ENCODE measurements around the gene CCDC117.
"Not testable (repeated sequence)": the region's sequence is repeated elsewhere in the genome, so short reads cannot be mapped to it uniquely, and the experiment has no call there.

The CCDC117 gene

GRCh38 chr22:28801845-28802594 is 29.5 kb downstream of the CCDC117 start:
- no peak for DNase-seq (ENCODE audit: low spot score)

DNA sequence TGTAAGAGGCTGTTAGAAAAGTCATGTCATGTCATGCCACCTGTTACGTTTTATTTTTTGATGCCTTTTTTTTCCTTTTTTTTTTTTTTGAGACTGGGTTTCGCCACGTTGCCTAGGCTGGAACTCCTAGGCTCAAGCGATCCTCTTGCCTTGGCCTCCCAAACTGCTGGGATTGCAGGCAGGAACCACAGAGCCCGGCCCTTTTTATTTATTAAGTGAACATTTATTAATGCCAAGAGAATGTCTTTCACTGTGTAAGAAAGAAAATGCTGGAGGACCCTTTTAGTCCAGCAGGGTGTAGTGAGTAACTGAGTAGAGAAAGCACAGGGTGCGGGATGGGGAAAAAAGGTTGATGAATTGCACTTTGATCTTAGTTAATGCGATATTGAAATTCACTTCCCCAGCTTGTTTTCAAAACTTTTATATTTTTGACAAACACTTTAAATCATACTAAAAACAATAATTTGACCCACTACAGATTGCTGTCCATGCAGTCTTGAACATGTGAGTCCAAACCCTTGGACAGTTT is 30.2 kb downstream of the CCDC117 start:
- DNase-seq (ENCODE audit: low spot score) = no peak

DNA sequence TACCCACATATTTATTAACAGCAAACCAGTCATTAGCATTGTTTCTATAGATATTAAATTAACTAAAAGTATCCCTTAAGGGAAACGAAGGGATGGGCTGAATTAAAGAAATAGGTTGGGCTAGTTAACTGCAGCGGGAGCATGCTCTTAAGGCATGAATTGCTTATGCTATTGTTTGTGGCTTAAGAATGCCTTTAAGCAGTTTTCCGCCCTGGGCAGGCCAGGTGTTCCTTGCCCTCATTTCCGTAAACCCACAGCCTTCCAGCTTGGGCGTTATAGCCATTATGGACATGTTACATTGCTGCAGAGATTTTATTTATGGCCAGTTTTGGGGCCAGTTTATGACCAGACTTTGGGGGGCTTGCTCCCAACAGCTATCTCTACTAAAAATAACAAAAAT is 32.9 kb downstream of the CCDC117 start:
- DNase-seq (ENCODE audit: low spot score) = not testable (repeated sequence)

- DNase-seq (ENCODE audit: low spot score) = no peak
These were observed 36.3 kb downstream of the CCDC117 start for GRCh38 chr22:28808716-28809355.

DNA sequence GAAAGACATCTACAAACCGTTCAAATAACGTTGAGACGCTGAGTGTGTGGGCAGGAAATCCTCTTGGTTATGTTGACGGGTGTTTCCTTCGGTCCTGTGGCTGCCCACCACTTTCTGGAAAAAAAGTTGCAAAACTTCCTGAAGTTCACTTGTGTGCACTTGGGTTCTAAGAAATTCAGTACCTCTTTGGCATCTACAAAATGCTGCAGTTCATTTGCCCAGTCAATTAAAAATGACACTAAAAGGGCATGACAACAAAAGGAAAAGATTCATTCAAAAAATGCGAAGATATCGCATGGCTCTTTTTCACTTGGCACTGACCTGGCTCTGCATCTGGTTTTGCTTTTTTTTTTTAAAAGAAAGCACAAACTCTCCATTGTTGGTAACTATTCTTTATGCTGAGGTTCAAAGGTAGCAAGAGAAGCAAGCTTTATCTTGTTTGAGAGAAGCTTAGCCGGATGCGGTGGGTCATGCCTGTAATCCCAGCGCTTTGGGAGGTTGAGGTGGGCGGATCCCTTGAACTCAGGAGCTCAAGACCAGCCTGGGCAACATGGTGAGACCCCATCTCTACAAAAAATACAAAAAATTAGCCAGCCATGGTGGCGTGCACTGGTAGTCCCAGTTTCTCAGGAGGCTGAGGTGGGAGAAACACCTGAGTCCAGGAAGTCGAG is 38.5 kb downstream of the CCDC117 start:
- no peak for DNase-seq (ENCODE audit: low spot score)

DNA sequence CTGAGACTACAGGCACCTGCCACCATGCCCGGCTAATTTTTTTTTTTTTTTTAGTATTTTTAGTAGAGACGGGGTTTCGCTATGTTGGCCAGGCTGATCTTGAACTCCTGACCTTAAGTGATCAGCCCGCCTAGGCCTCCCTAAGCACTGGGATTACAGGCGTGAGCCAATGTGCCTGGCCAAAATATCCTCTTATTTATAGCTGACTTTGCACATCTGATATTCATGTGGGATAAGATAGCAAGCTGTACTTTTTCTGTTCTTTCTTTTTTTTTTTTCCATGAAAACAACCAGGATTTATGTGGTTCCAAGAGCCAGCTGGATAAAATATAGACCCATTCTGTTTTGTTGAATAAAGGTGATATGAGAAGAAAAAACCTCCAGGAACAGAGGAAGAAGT is 40.0 kb downstream of the CCDC117 start:
- no peak for DNase-seq (ENCODE audit: low spot score)

- DNase-seq (ENCODE audit: low spot score) = no peak
These were observed 41.5 kb downstream of the CCDC117 start for GRCh38 chr22:28813772-28814518.

DNA sequence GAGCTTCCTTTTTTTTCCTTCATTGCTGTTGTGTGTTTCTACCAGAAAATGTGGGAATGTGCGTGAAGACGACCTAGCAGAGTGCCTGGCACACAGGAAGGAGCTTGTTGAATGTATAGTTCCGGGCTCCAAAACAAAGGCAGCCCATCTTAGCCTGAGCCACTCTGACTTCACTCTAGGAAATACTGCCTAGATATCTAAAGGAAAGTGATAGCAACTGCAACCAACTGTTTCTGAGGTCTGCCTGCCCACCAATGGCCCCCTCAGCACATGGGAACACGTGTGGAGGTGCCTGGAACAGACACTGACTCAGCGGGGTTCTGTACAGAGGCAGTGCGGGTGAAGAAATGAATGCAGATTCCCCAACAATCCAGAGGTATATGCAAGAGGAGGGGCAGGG is 42.6 kb downstream of the CCDC117 start:
- DNase-seq (ENCODE audit: low spot score) = no peak

GRCh38 chr22:28815729-28816128 is 43.2 kb downstream of the CCDC117 start:
- DNase-seq (ENCODE audit: low spot score) = no peak

DNA sequence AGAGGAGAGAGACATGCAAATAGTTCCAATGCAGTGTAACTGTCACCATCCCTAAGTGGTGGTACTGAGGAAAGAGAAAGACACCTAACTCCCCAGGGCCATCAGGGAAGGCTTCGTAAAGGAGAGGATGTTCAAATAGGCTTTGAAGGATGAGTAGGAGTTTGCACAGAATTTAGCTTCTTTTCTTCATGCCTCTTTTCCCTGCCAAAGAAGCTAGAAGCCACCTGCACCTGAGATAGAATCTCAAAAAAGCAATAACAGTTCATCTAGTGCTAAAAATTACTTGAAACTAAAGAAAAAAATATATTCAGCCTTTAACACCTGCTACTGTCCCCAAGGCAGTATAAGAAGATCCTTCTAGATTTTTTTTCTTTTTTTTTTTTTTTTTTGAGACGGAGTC is 44.6 kb downstream of the CCDC117 start:
- no peak for DNase-seq (ENCODE audit: low spot score)

DNA sequence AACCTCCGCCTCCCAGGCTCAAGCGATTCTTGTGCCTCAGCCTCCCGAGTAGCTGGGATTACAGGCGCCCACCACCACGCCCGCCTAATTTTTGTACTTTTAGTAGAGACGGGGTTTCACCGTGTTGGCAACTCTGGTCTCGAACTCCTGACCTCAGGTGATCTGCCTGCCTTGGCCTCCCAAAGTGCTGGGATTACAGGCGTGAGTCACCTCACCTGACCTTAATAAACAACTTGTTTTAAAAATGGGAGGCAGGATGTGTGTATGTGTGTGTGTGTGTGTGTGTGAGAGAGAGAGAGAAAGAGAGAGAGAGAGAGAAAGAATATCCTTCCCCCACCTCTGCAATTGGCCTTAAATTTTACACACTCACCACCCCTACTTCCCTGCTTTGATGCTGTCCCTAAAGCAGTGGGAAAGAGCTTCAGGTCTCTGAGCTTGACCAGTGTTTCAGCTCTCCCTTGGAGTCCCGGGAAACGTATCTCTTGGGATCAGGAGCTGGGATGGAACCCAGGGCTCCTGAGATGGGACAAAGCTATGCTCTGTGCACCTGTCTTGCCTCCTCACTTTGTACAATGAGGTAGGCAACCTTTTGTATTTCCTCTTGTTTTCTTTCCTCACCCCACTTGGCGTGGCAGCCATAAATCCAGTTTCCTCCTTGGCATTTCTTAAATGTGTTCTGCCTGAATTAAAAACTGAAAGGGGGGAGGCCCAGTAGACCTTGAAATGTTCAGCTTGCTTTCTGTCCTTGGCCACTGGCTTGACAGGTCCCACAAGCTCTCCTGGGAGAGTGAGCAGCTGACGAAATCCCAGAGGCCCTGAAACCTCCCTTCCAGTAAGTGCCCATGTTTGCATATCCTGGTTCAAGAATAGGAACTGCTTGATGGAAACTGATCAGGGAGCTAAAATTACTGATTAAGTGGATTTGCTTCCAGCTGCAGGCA is 45.7 kb downstream of the CCDC117 start:
- DNase-seq (ENCODE audit: low spot score) = no peak

DNA sequence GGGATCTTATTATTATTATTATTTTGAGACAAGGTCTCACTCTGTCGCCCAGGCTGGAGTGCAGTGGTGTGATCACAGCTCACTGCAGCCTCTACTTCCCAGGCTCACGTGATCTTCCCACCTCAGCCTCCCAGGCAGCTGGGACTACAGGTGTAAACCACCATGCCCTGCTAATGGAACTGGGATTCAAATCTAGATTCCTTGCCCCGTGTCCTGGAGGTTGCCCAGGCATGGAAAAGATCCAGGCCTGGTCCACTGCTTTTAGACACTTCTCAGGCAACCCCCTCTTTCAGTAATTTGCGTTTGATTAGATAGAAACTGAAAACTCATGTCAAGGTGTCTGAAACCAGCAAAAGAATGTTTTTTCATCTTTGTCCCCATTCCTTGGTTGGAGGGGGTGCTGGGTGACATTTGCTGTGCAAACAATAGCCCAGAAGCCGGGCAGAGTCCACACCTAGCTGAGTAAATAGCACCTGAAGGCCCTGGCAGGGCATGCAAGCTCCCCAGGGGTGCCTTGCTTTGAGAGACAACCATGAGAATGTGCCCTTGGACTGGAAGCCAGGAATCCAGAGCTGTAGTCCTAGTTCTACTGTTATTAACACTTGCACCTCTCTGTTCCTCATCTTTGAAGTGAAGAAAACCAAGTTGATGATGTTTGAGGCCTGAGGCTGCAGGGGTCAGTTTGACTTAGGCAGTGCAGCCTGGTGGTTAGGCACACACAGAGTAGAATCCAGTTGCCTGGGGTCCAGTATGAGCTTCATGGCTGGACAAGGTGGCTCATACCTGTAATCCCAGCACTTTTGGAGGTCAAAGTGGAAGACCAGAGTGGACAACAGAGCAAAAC is 47.0 kb downstream of the CCDC117 start:
- no peak for DNase-seq (ENCODE audit: low spot score)

DNA sequence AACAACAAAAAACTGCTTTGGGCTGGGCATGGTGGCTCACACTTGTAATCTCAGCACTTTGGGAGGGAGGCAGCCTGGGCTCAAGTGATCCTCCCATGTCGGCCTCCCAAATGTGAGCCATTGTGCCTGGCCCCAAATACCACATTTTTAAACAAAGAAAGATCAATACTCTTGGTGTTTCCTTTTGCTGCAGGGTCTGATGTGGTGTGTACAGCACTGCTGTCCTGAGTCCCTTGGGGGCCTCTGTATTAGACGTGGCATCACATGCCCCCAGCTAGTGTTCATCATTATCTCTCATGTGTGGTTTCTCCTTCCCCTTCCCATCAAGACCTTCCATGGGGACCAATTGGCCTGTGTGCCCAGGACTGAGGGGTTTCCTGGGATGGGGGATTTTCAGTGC is 48.4 kb downstream of the CCDC117 start:
- DNase-seq (ENCODE audit: low spot score) = no peak

- no peak for DNase-seq (ENCODE audit: low spot score)
These were observed 49.0 kb downstream of the CCDC117 start for GRCh38 chr22:28821452-28821851.

GRCh38 chr22:28822930-28823551 is 50.5 kb downstream of the CCDC117 start:
- DNase-seq (ENCODE audit: low spot score) = no peak

DNA sequence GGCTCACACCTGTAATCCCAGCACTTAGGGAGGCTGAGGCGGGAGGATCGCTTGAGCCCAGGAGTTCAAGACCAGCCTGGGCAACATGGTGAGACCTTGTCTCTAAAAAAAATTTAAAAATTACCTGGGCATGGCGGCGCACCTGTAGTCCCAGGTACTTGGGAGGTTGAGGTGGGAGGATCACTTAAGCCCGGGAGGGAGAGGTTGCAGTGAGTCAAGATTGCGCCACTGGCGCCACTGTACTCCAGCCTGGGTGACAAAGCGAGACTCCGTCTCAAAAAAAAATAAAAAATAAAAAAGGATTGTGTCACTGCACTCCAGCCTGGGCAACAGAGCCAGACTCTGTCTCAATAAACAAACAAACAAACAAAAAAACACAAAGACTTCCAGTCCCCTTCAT is 52.0 kb downstream of the CCDC117 start:
- not testable (repeated sequence) for DNase-seq (ENCODE audit: low spot score)

- not testable (repeated sequence) for DNase-seq (ENCODE audit: low spot score)
These were observed 53.9 kb downstream of the CCDC117 start for GRCh38 chr22:28826430-28826829.

DNA sequence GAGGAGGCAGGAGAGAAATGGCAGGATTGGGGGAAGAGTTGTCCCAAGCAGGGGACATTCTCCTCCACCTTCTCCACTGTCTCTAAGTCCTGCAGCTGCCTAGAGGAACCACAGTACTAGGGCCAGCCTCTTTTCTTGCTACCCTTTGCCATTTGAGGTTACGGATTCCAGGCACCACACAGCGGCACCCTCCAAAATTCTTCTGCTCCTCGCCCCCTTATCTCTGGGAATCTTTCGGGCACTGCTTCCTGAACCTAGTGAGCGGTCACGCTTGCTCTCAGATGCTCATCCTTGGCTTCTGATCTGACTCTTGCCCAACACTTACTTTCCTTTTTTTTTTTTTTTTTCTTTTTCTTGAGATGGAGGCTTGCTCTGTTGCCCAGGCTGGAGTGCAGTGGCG is 54.4 kb downstream of the CCDC117 start:
- no peak for DNase-seq (ENCODE audit: low spot score)

DNA sequence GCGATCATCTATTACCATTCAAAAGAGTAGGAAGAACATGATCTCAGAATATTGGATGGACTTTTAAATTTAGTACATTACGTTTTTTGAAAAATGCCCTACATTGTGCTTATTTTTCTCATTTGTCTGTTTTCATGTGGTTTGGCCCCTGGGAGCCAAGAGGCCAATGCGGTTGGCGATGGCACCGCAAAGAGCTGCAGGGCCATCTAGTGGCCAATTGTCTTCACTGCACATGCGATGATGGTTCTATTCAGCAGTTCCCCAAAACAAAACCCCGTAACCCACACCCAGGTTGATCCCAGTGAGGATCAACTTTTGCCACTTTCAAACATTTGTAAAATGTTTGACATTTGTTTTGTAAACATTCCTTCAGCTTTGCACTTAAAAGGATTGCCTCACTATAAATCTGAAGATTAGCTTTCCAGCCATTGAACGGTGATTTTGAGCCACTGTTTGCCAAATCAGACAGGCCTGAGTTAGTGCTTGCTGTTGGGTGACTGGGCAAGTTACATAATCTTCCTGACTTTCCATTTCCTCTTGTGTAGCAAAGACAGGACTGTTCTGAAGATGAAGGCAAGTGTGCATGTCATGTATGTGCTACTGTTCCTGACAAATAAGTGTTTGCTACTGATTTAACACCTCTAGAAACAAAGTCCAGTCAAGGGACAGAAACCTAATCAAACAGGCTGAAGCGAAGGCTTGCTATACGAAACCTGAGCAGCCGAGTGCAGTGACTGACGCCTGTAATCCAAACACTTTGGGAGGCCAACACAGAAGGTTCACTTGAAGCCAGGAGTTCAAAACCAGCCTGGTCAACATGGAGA is 57.1 kb downstream of the CCDC117 start:
- peak; percentile 80 for DNase-seq (ENCODE audit: low spot score)

Measured in hematopoietic multipotent progenitor cell treated with erythropoietin and hydrocortisone succinate and interleukin-3 and kit ligand, for 17 days (in vitro differentiated cells).